ENCODE results near the gene HSD17B2. TPM values are rescaled to one million over a fixed set of nuclear protein-coding genes. Genes with fewer than 3 reads are reported as not detected.
"Not testable (repeated sequence)": the region's sequence is repeated elsewhere in the genome, so short reads cannot be mapped to it uniquely, and the experiment has no call there.

The HSD17B2 gene
- total and polyA plus RNA-seq, 2 of the 4 experiments (the other 2 are of a cell fraction), result 0.12 to 0.18 TPM

DNA sequence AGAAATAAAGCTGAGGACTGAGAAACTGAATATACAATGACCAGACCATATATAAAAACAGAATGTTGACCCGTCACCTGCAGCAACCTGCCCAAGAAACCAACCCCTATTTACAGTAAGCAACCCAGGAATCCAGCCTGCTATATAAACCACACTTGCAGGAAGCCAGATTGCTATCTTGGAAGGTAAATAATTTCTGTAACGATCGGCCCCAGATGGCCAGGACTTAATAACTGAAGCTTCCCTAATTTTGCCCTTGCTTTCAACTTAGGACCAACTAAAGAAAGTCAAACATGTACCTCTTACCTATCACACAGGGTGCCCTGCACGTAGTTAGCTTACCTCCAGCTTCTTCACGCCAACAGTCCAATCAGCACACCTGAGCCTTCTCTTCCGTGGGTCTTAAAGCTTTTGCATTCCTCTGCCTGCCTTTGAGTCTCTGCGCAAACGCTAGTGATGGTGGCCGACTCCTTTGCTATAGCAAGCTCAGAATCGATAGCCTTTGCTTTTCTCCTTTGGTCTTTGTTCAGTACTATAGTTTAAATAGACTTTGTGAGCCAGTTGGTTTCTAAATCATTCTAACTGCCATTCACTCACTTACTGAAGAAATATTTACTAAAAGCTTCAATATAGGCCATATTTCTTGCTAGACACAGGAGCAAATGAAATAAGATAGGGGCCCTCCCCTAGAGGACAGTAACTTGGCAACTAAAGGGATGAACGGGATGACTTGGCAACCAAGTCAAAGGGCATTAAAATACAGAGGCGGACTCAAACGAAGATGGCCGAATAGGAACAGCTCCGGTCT lies 103.6 kb downstream of the HSD17B2 start:
- peaks cover 1% of the 10 kb centered on the region; the same call in 1 of the 2 replicates for H3K4me1 ChIP-seq (ENCODE audit: control insufficient read depth, insufficient read depth, low read length)
- H3K9me1 ChIP-seq (ENCODE audit: insufficient read depth, low read length), result no peaks in the 10 kb centered on the region
- 92% methylated on average over 6 of the region's 15 CpGs; no CpG with 5 or more reads in 1 of the 2 experiments for WGBS, 2 experiments (ENCODE audit: extremely low coverage in 2 of 2, insufficient read length in 1 of 2)
- no peak overlapping the region for H3K4me3 ChIP-seq (ENCODE audit: insufficient read depth, low read depth, low read length)
- H2BK120ac ChIP-seq (ENCODE audit: low read depth, low read length), result no peak overlapping the region
- ChIA-PET CTCF (no interaction called here), POLR2A (ENCODE audit: unreplicated experiment) (no interaction called here)
- in situ Hi-C loops (cut with MboI; ENCODE audit: low sequenced_read_pairs) (no loop called here), intact Hi-C loops (cut with micrococcal nuclease) (no loop called here), dilution Hi-C loops (cut with HindIII; ENCODE audit: low sequenced_read_pairs, unreplicated experiment) (no loop called here)
- H4K91ac ChIP-seq (ENCODE audit: insufficient read depth, low read depth, low read length), result no peak overlapping the region
- H4K8ac ChIP-seq (ENCODE audit: low read depth in 2 of 2, low read length in 2 of 2), result no peak overlapping the region
- no peak overlapping the region for H3K23ac ChIP-seq (ENCODE audit: low read depth, low read length)
- no peak overlapping the region for H3K56ac ChIP-seq (ENCODE audit: extremely low read depth, insufficient read depth, low read length)
- no peak overlapping the region for H3K18ac ChIP-seq (ENCODE audit: low read depth, low read length)
- no peak overlapping the region for H3K14ac ChIP-seq (replicated peaks; ENCODE audit: low read depth, low read length)
- ATAC-seq (ENCODE audit: low read depth) (no peak), DNase-seq (no peak)
- no peak overlapping the region for H2AK5ac ChIP-seq (ENCODE audit: low read depth, low read length)
- no peaks in the 10 kb centered on the region for H3K9me3 ChIP-seq (ENCODE audit: control insufficient read depth, insufficient read depth, low read length)
- H3K27me3 ChIP-seq (ENCODE audit: control insufficient read depth, insufficient read depth, low read length), result no peaks in the 10 kb centered on the region
- no peak overlapping the region for H2BK5ac ChIP-seq (ENCODE audit: low read depth, low read length, poor library complexity, severe bottlenecking)
- no peak overlapping the region for H4K5ac ChIP-seq (ENCODE audit: low read depth, low read length)
- BruUV-seq (replicated peaks), result no TSS peak
- no peak overlapping the region for H2AFZ ChIP-seq (replicated peaks; ENCODE audit: low read length, poor library complexity)
- no peak overlapping the region for H2AK9ac ChIP-seq (replicated peaks; ENCODE audit: low read depth, low read length, poor library complexity)
- no peaks in the 10 kb centered on the region for H3K79me1 ChIP-seq (ENCODE audit: low read depth in 1 of 2, low read length in 2 of 2)
- H3K4me2 ChIP-seq (ENCODE audit: low read depth, low read length), result no peak overlapping the region
- no peaks in the 10 kb centered on the region for H4K20me1 ChIP-seq (ENCODE audit: insufficient read depth, low read length)
- no peak overlapping the region for H2BK20ac ChIP-seq (ENCODE audit: low read depth, low read length)
- H3K4ac ChIP-seq (ENCODE audit: low read depth, low read length), result no peak overlapping the region
- TF ChIP-seq MAFK (IDR thresholded peaks at IDR 0.05; ENCODE audit: low read depth, low read length), result no peak
- TF ChIP-seq RCOR1 (IDR thresholded peaks at IDR 0.05; ENCODE audit: insufficient replicate concordance, low read length), result no peak
- TF ChIP-seq POLR2A (IDR thresholded peaks at IDR 0.05; ENCODE audit: low read depth, low read length), result no peak
- no peak for TF ChIP-seq RAD21 (IDR thresholded peaks at IDR 0.05; ENCODE audit: low read length)
- no peak for TF ChIP-seq FOS (IDR thresholded peaks at IDR 0.05; ENCODE audit: low read depth, low read length)
- peaks cover 18% of the 10 kb centered on the region for H3K36me3 ChIP-seq (ENCODE audit: control insufficient read depth, insufficient read depth, low read length)
- no peak overlapping the region for H3K9ac ChIP-seq (ENCODE audit: low read depth, low read length)
- H3K27ac ChIP-seq (ENCODE audit: insufficient read depth, low read length), result no peak overlapping the region
- H2BK15ac ChIP-seq (ENCODE audit: low read depth, low read length), result no peak overlapping the region

DNA sequence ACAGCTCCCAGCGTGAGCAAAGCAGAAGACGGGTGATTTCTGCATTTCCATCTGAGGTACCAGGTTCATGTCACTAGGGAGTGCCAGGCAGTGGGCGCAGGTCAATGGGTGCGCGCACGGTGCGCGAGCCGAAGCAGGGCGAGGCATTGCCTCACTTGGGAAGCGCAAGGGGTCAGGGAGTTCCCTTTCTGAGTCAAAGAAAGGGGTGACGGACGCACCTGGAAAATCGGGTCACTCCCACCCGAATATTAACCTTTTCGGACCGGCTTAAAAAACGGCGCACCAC lies 104.2 kb downstream of the HSD17B2 start:
- intact Hi-C loops (cut with micrococcal nuclease); H2AFZ ChIP-seq (replicated peaks; ENCODE audit: low read length, poor library complexity); H3K18ac ChIP-seq (ENCODE audit: low read depth, low read length); H3K4ac ChIP-seq (ENCODE audit: low read depth, low read length); H3K4me2 ChIP-seq (ENCODE audit: low read depth, low read length); H3K4me3 ChIP-seq (ENCODE audit: insufficient read depth, low read depth, low read length); H3K9me1 ChIP-seq (ENCODE audit: insufficient read depth, low read length); POLR2A ChIA-PET (ENCODE audit: unreplicated experiment); H3K23ac ChIP-seq (ENCODE audit: low read depth, low read length); H2BK120ac ChIP-seq (ENCODE audit: low read depth, low read length); in situ Hi-C loops (cut with MboI; ENCODE audit: low sequenced_read_pairs); H2BK5ac ChIP-seq (ENCODE audit: low read depth, low read length, poor library complexity, severe bottlenecking); H3K79me1 ChIP-seq (ENCODE audit: low read depth in 1 of 2, low read length in 2 of 2); ATAC-seq (ENCODE audit: low read depth); H4K5ac ChIP-seq (ENCODE audit: low read depth, low read length); H2AK9ac ChIP-seq (replicated peaks; ENCODE audit: low read depth, low read length, poor library complexity); H3K27me3 ChIP-seq (ENCODE audit: control insufficient read depth, insufficient read depth, low read length); H3K14ac ChIP-seq (replicated peaks; ENCODE audit: low read depth, low read length); H4K91ac ChIP-seq (ENCODE audit: insufficient read depth, low read depth, low read length); H2AK5ac ChIP-seq (ENCODE audit: low read depth, low read length); H2BK15ac ChIP-seq (ENCODE audit: low read depth, low read length); H3K56ac ChIP-seq (ENCODE audit: extremely low read depth, insufficient read depth, low read length); dilution Hi-C loops (cut with HindIII; ENCODE audit: low sequenced_read_pairs, unreplicated experiment); H3K4me1 ChIP-seq (ENCODE audit: control insufficient read depth, insufficient read depth, low read length); H4K8ac ChIP-seq (ENCODE audit: low read depth in 2 of 2, low read length in 2 of 2); H2BK20ac ChIP-seq (ENCODE audit: low read depth, low read length); H3K9me3 ChIP-seq (ENCODE audit: control insufficient read depth, insufficient read depth, low read length); DNase-seq; CTCF ChIA-PET; BruUV-seq (replicated peaks); H4K20me1 ChIP-seq (ENCODE audit: insufficient read depth, low read length); H3K27ac ChIP-seq (ENCODE audit: insufficient read depth, low read length); H3K9ac ChIP-seq (ENCODE audit: low read depth, low read length): not testable (repeated sequence)
- peaks cover 18% of the 10 kb centered on the region for H3K36me3 ChIP-seq (ENCODE audit: control insufficient read depth, insufficient read depth, low read length)
- 100% methylated on average over 2 of the region's 19 CpGs; no CpG with 5 or more reads in 1 of the 2 experiments for WGBS, 2 experiments (ENCODE audit: extremely low coverage in 2 of 2, insufficient read length in 1 of 2)

Measured in IMR-90 (cell line).